ENCODE data around the gene ZNF106.
A peak's percentile ranks its signal among the peaks of the same experiment; 100 is the strongest.

The ZNF106 gene

GRCh38 chr15:42490671-42491538 is at the start of gene ZNF106:
Gene ZNF106 (minus strand): TSS chr15:42491141. CDS start chr15:42472289, 18,852 bp downstream.
- DNase-seq: peak; percentile 76 to 91

GRCh38 chr15:42533246-42533645 is 42.3 kb upstream of the ZNF106 start:
- DNase-seq: no peak

- DNase-seq: no peak
Measured at GRCh38 chr15:42528970-42529369, 38.0 kb upstream of the ZNF106 start.

GRCh38 chr15:42523331-42523730 is 32.4 kb upstream of the ZNF106 start:
- no peak for DNase-seq

- DNase-seq: no peak
Measured at GRCh38 chr15:42511007-42511391, 20.1 kb upstream of the ZNF106 start.

GRCh38 chr15:42510258-42511006 is 19.5 kb upstream of the ZNF106 start:
- DNase-seq: no peak

GRCh38 chr15:42508263-42508690 is 17.3 kb upstream of the ZNF106 start:
- DNase-seq: no peak

- no peak for DNase-seq
Measured at GRCh38 chr15:42507514-42507913, 16.6 kb upstream of the ZNF106 start.

GRCh38 chr15:42504631-42505030 is 13.7 kb upstream of the ZNF106 start:
- no peak for DNase-seq

- DNase-seq: no peak
Measured at GRCh38 chr15:42503825-42504224, 12.9 kb upstream of the ZNF106 start.

GRCh38 chr15:42502477-42502876 is 11.5 kb upstream of the ZNF106 start:
- DNase-seq: no peak

- DNase-seq: no peak
Measured at GRCh38 chr15:42499858-42500609, 9.1 kb upstream of the ZNF106 start.

GRCh38 chr15:42498212-42499068 is 7.5 kb upstream of the ZNF106 start:
- no peak for DNase-seq

- peak; percentile 69 to 90 for DNase-seq
Measured at GRCh38 chr15:42495361-42496212, 4.6 kb upstream of the ZNF106 start, which contains the start of gene SNAP23. Gene SNAP23 (plus strand): TSS chr15:42495634. CDS start chr15:42511847, 16,213 bp downstream.

GRCh38 chr15:42494998-42495360 is 4.0 kb upstream of the ZNF106 start:
- DNase-seq: peak in 1 of 2 experiments; percentile 14

GRCh38 chr15:42493679-42494078 is 2.7 kb upstream of the ZNF106 start:
- DNase-seq: no peak

GRCh38 chr15:42491539-42492225 is 741 bp upstream of the ZNF106 start:
- no peak for DNase-seq

- DNase-seq: no peak
Measured at GRCh38 chr15:42490291-42490670, 660 bp downstream of the ZNF106 start.

GRCh38 chr15:42483677-42484076 is 7.3 kb downstream of the ZNF106 start:
- DNase-seq: no peak

GRCh38 chr15:42482701-42483100 is 8.2 kb downstream of the ZNF106 start:
- DNase-seq: no peak

- DNase-seq: no peak
Measured at GRCh38 chr15:42474827-42475226, 16.1 kb downstream of the ZNF106 start.

Data from NCI-H526 (cell line).